ENCODE data around the gene PCAT7. TPM values are rescaled to one million over a fixed set of nuclear protein-coding genes. Genes with fewer than 3 reads are reported as not detected.

Gene PCAT7
- 6.5 to 7.4 TPM (median 7.4 TPM) in 3 replicates for total RNA-seq (2021)
- Bru-seq, nascent RNA: percentile 56 among the genes with signal in this experiment
- long read RNA-seq, experiment 1, transcript PCAT7-201 (3 exons, 1,164 nt): major isoform, 11 of 25 reads
- long read RNA-seq, experiment 1, partial matches to known transcripts: 0 of 25 reads
- long read RNA-seq, experiment 1, other reads (novel, unspliced or antisense): 10 of 25 reads
- long read RNA-seq, experiment 2, partial matches to known transcripts: 0 of 8 reads
- long read RNA-seq, experiment 2, other reads (novel, unspliced or antisense): 5 of 8 reads
- long read RNA-seq, experiment 3, transcript PCAT7-201 (3 exons, 1,164 nt): major isoform, 5 of 13 reads
- long read RNA-seq, experiment 3, partial matches to known transcripts: 1 of 13 reads
- long read RNA-seq, experiment 3, other reads (novel, unspliced or antisense): 5 of 13 reads

DNA sequence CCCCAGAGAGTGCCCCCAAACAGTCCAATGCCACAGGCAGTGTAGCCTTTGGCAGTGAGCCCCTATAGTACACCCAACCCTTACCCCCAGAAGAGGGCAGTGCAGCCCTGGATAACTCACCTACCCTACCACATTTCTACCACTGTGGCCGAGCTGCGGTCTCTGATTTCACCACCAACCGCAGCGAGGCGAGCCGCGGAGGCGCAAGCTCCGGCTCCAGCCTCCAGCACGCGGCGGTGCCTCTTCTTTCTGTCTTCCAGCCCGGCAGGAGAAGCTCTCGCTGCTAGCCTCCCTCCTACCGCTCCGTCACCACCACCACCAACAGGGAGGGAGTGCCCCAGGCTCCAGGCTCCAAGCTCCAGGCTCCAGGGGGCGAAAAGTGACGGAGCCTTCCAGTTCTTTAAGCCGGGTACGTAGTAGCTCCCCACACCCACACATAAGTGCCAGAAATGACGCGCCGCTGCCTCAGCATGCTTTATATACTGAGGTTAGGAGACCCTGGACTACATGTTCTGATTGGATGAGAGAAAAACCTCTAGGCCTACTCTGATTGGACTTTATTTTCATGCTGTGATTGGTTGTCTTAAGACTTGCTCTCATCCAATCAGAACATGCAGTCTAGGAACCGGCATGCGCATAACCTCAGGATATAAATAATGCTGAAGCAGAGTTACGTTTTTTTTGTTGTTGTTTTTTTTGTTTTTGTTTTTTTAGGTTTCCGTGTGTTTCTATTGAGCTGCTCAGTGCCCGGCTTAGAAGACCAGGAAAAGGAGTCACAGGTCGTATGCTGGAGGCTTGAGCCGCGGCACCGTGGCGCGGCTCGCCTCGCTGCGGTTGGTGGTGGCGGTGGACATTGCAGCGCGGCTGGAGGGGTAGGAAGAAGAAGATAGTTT lies at the start of gene PCAT7:
Gene PCAT7, plus strand, starts transcription at position 645 of the 893 bp plus-strand sequence.
- peak; percentile 94 for ATAC-seq
- H3K4me3 Mint-ChIP-seq: no peak within 1 kb of the TSS
- CTCF ChIA-PET: interaction anchor here (0.6 to 3.0 kb wide), 26 partner anchors 15 to 613 kb away, joined by 3 to 25 read pairs (median 4); no protein-coding TSS in a partner anchor
- H3K27me3 Mint-ChIP-seq (ENCODE audit: low read depth): peaks cover 3% of the 10 kb centered on the region; the same call in 1 of the 2 replicates
- H3K9me3 Mint-ChIP-seq: peaks cover 19% of the 10 kb centered on the region
- POLR2A ChIA-PET: interaction anchor here (0.8 to 1.2 kb wide), 2 partner anchors 68 to 126 kb away, joined by 3 to 5 read pairs; no protein-coding TSS in a partner anchor
- DNase-seq (ENCODE audit: low spot score): peak; percentile 78
- H3K27ac Mint-ChIP-seq: no peak within 1 kb of the TSS
- H3K36me3 Mint-ChIP-seq: peaks cover 21% of the 10 kb centered on the region
- peaks cover 15% of the 10 kb centered on the region for H3K4me1 Mint-ChIP-seq
- TF ChIP-seq MYBL2 (CRISPR knock-in tag; IDR thresholded peaks at IDR 0.05) (peak; percentile 33; the same call in 1 of the 2 replicates), TEAD4 (CRISPR knock-in tag; IDR thresholded peaks at IDR 0.05) (no peak), CREB1 (CRISPR knock-in tag; IDR thresholded peaks at IDR 0.05) (no peak), JUN (CRISPR knock-in tag; IDR thresholded peaks at IDR 0.05) (no peak), STAT6 (CRISPR knock-in tag; conservative IDR thresholded peaks at IDR 0.05; ENCODE audit: low read depth) (no peak), OVOL2 (CRISPR knock-in tag; IDR thresholded peaks at IDR 0.05; ENCODE audit: borderline replicate concordance) (no peak), ZNF219 (CRISPR knock-in tag; IDR thresholded peaks at IDR 0.05; ENCODE audit: borderline replicate concordance) (no peak), FOXJ3 (CRISPR knock-in tag; IDR thresholded peaks at IDR 0.05; ENCODE audit: borderline replicate concordance) (no peak), USF2 (CRISPR knock-in tag; IDR thresholded peaks at IDR 0.05) (no peak), ELF4 (CRISPR knock-in tag; IDR thresholded peaks at IDR 0.05; ENCODE audit: low read depth) (no peak), PRRX2 (CRISPR knock-in tag; IDR thresholded peaks at IDR 0.05) (no peak), RORB (CRISPR knock-in tag; IDR thresholded peaks at IDR 0.05) (no peak)
- TF ChIP-seq, protein P1, sequence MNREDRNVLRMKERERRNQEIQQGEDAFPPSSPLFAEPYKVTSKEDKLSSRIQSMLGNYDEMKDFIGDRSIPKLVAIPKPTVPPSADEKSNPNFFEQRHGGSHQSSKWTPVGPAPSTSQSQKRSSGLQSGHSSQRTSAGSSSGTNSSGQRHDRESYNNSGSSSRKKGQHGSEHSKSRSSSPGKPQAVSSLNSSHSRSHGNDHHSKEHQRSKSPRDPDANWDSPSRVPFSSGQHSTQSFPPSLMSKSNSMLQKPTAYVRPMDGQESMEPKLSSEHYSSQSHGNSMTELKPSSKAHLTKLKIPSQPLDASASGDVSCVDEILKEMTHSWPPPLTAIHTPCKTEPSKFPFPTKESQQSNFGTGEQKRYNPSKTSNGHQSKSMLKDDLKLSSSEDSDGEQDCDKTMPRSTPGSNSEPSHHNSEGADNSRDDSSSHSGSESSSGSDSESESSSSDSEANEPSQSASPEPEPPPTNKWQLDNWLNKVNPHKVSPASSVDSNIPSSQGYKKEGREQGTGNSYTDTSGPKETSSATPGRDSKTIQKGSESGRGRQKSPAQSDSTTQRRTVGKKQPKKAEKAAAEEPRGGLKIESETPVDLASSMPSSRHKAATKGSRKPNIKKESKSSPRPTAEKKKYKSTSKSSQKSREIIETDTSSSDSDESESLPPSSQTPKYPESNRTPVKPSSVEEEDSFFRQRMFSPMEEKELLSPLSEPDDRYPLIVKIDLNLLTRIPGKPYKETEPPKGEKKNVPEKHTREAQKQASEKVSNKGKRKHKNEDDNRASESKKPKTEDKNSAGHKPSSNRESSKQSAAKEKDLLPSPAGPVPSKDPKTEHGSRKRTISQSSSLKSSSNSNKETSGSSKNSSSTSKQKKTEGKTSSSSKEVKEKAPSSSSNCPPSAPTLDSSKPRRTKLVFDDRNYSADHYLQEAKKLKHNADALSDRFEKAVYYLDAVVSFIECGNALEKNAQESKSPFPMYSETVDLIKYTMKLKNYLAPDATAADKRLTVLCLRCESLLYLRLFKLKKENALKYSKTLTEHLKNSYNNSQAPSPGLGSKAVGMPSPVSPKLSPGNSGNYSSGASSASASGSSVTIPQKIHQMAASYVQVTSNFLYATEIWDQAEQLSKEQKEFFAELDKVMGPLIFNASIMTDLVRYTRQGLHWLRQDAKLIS (CRISPR knock-in tag; IDR thresholded peaks at IDR 0.05; ENCODE audit: borderline replicate concordance): no peak
- TF ChIP-seq, protein P2, sequence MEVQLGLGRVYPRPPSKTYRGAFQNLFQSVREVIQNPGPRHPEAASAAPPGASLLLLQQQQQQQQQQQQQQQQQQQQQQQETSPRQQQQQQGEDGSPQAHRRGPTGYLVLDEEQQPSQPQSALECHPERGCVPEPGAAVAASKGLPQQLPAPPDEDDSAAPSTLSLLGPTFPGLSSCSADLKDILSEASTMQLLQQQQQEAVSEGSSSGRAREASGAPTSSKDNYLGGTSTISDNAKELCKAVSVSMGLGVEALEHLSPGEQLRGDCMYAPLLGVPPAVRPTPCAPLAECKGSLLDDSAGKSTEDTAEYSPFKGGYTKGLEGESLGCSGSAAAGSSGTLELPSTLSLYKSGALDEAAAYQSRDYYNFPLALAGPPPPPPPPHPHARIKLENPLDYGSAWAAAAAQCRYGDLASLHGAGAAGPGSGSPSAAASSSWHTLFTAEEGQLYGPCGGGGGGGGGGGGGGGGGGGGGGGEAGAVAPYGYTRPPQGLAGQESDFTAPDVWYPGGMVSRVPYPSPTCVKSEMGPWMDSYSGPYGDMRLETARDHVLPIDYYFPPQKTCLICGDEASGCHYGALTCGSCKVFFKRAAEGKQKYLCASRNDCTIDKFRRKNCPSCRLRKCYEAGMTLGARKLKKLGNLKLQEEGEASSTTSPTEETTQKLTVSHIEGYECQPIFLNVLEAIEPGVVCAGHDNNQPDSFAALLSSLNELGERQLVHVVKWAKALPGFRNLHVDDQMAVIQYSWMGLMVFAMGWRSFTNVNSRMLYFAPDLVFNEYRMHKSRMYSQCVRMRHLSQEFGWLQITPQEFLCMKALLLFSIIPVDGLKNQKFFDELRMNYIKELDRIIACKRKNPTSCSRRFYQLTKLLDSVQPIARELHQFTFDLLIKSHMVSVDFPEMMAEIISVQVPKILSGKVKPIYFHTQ (CRISPR knock-in tag; IDR thresholded peaks at IDR 0.05): no peak
- TF ChIP-seq, protein P3, sequence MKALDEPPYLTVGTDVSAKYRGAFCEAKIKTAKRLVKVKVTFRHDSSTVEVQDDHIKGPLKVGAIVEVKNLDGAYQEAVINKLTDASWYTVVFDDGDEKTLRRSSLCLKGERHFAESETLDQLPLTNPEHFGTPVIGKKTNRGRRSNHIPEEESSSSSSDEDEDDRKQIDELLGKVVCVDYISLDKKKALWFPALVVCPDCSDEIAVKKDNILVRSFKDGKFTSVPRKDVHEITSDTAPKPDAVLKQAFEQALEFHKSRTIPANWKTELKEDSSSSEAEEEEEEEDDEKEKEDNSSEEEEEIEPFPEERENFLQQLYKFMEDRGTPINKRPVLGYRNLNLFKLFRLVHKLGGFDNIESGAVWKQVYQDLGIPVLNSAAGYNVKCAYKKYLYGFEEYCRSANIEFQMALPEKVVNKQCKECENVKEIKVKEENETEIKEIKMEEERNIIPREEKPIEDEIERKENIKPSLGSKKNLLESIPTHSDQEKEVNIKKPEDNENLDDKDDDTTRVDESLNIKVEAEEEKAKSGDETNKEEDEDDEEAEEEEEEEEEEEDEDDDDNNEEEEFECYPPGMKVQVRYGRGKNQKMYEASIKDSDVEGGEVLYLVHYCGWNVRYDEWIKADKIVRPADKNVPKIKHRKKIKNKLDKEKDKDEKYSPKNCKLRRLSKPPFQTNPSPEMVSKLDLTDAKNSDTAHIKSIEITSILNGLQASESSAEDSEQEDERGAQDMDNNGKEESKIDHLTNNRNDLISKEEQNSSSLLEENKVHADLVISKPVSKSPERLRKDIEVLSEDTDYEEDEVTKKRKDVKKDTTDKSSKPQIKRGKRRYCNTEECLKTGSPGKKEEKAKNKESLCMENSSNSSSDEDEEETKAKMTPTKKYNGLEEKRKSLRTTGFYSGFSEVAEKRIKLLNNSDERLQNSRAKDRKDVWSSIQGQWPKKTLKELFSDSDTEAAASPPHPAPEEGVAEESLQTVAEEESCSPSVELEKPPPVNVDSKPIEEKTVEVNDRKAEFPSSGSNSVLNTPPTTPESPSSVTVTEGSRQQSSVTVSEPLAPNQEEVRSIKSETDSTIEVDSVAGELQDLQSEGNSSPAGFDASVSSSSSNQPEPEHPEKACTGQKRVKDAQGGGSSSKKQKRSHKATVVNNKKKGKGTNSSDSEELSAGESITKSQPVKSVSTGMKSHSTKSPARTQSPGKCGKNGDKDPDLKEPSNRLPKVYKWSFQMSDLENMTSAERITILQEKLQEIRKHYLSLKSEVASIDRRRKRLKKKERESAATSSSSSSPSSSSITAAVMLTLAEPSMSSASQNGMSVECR (CRISPR knock-in tag; IDR thresholded peaks at IDR 0.05; ENCODE audit: borderline replicate concordance): 0 out of 2 replicates have a peak, but pooled peaks have one; percentile 63
- TF ChIP-seq, protein P4, sequence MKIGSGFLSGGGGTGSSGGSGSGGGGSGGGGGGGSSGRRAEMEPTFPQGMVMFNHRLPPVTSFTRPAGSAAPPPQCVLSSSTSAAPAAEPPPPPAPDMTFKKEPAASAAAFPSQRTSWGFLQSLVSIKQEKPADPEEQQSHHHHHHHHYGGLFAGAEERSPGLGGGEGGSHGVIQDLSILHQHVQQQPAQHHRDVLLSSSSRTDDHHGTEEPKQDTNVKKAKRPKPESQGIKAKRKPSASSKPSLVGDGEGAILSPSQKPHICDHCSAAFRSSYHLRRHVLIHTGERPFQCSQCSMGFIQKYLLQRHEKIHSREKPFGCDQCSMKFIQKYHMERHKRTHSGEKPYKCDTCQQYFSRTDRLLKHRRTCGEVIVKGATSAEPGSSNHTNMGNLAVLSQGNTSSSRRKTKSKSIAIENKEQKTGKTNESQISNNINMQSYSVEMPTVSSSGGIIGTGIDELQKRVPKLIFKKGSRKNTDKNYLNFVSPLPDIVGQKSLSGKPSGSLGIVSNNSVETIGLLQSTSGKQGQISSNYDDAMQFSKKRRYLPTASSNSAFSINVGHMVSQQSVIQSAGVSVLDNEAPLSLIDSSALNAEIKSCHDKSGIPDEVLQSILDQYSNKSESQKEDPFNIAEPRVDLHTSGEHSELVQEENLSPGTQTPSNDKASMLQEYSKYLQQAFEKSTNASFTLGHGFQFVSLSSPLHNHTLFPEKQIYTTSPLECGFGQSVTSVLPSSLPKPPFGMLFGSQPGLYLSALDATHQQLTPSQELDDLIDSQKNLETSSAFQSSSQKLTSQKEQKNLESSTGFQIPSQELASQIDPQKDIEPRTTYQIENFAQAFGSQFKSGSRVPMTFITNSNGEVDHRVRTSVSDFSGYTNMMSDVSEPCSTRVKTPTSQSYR (CRISPR knock-in tag; IDR thresholded peaks at IDR 0.05): no peak

Measured in WTC11 (cell line).